ENCODE results near the gene OR2B3.
"Not testable (repeated sequence)": the region's sequence is repeated elsewhere in the genome, so short reads cannot be mapped to it uniquely, and the experiment has no call there.

The OR2B3 gene, protein sequence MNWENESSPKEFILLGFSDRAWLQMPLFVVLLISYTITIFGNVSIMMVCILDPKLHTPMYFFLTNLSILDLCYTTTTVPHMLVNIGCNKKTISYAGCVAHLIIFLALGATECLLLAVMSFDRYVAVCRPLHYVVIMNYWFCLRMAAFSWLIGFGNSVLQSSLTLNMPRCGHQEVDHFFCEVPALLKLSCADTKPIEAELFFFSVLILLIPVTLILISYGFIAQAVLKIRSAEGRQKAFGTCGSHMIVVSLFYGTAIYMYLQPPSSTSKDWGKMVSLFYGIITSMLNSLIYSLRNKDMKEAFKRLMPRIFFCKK

DNA sequence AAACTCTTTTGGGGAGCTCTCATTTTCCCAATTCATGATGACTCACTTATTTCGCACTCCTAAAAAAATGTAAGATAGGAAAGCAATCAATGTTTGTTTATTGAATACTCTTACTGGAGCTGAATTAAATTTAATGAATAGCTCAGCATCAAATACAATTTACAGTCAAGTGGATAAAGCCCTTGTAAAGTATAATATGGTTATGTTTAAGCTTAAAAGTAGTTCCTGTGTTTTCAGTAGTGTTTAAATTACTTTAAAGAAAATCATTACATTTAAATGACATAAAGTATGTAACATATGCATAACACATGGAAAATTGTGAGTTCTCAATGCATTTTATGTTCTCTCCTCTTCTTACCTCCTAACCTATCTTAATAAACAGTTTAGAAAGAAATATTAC is at the start of gene OR2B3:
Gene OR2B3 (minus strand): TSS at position 101 of the 400 bp plus-strand sequence. CDS start 65 bp downstream, at position 36.
- DNase-seq, result no peak

DNA sequence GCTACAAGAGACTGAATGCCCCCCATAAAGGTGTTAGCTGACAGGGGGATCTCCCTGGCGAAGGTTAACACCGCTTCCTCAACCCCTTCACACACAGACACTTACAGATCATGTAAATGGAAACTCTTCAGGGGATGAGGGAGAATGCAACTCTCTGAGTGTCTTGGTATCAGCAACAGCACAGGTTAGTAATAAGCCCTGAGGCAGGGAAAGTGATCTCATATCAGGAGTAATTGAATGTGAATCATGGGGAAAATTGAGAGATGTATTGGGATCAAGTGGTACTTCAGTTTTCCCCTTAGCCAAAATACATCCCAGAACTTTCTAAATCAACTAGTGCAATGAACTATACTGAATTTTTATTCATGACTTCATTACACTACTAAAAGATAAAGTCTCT is 44.6 kb upstream of the OR2B3 start:
- DNase-seq, result no peak

DNA sequence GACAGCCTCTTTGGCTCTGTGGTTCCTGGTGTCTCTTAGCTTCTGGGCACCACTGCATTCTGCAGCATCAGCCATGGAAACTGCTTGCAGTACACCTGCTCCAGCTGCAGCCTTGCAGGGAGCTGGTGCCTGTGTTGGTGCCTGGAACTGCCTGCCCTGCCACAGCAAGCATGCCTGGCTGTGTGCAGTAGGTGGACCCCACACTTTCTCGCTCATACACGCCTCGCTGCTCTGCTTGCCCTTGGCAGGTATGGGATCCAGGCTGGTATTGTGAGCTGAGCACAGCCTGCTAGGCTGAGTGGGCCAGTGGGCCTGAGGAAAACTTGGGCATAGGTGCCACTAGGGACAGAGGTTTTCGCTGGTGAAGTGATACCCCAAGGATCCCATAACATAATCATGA is 43.5 kb upstream of the OR2B3 start:
- DNase-seq, result no peak

DNA sequence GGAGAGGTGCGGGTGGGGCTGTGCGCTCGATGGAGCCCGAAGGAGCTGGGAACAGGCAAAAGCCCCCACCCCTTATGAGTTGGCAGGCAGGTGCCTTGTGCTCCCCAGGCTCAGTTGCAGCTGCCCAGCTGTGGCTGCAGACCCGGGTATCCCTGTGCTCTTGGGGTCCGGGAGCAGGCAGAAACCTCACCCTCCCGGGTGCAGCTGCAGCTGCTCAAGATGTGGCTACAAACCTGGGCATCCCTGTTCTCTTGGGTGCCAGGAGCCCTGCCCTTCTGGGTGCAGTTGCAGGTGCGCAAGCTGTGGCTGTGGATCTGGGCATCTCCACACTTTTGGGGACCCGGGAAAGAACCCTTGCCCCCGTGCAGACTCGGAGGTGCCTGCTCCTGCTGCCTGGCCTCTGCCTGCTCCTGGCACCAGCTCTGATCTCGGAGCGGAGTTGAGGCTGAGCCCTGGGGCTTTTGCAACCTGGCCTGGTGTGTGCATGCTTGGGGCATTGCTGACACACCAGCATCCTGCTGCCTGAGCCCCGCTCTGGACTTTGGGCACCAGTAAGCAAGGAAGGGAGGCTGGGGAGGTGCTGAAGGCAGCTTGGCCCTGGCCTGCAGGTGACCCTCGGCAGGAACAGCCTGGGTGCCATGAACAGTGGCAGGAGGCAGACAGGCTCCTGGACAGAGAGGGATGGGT is 42.4 kb upstream of the OR2B3 start:
- DNase-seq, result no peak

DNA sequence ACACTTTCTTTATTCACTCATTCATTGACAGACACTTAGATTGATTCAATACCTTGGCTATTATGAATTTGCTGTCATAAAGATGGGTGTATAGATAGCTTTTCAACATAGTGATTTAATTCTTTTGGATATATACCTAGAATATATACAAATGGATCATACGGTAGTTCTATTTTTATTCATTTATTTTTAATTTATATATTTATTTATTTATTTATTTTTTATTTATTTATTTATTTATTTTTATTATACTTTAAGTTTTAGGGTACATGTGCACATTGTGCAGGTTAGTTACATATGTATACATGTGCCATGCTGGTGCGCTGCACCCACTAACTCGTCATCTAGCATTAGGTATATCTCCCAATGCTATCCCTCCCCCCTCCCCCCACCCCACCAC is 27.9 kb upstream of the OR2B3 start:
- not testable (repeated sequence) for DNase-seq

DNA sequence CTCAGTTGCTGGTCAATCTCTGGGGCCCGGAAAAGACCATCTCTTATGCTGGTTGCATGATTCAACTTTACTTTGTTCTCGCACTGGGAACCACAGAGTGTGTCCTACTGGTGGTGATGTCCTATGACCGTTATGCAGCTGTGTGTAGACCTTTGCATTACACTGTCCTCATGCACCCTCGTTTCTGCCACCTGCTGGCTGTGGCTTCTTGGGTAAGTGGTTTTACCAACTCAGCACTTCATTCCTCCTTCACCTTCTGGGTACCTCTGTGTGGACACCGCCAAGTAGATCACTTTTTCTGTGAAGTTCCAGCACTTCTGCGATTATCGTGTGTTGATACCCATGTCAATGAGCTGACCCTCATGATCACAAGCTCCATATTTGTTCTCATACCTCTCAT is 25.0 kb upstream of the OR2B3 start:
- DNase-seq, result peak in 1 of 2 donors; percentile 2

DNA sequence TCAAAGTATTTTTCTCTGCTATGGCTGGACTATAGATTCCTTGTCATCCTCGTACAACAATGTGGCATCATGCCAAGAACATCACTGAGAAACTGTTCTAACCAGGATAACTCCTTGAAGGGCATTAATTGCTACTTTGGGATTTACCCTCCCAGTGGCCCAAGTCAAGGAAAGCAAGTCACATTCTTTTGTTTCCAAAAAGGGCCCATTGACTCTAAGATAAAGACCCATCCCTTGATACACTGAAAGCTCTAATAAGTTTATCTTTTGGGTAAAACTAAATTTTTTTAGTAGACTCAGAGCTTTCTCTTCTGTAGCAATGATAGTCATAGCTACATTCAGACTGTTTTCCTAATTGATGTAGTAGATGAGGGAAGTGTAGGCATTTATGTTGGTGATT is 20.6 kb upstream of the OR2B3 start, which contains the start of gene OR2J3:
Gene OR2J3 (plus strand): TSS at position 301 of the 400 bp plus-strand sequence. CDS start 3,833 bp downstream, outside the sequence.
- no peak for DNase-seq

DNA sequence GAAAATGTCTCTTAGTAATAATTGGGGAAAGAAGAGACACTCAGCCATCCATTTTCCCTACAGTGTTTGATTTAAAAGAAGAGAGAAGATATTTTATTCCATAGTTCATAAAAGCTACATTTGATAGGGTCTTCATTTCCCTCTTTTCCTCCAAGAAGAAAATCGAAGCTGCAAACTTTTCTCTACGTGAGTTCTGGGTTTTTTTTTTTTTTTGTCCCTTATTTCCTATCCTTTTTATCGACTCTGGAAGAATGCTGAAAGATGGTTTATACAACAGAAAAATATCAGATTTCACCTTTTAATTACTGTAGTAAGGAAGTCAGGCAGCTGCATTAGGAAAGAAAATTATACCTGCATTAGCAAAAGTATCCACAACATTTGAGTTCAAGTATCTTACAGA is 12.1 kb upstream of the OR2B3 start, which contains the start of gene OR2J1:
Gene OR2J1 (plus strand): TSS at position 301 of the 400 bp plus-strand sequence. CDS start 1,453 bp downstream, outside the sequence.
- DNase-seq, result no peak

DNA sequence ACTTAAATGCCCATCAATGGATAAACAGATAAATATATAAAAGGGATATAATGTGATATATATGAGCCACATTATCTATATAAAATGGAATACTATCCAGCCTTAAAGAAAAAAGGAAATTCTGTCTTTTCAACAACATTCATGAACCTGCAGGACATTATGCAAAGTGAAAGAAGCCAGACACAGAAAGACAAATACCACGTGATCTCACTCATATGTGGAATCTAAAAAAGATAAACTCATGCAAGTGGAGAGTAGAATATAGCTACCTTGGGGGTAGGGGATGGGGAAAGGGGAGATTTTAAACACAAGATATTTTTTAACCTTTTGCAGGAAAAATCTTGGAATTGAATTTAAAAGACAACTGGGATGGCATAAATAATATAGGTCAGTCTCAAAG is 10.7 kb upstream of the OR2B3 start:
- DNase-seq, result no peak

DNA sequence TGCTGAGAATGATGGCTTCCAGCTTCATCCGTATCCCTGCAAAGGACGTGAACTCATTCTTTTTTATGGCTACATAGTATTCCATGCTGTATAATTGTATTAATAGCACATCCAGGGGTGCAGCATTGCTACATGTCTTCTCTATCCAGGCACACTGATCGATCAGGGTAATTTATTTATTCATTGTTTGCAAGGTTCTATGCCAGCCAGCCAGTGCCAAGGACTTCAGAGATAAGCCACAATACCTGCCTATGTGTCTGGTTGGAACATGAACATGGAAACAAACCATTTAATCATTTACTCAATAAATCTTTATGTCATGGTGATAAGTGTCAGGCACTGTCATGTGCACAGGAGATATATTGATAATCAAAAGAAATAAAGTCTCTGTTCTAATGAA is 5.8 kb upstream of the OR2B3 start:
- no peak for DNase-seq

DNA sequence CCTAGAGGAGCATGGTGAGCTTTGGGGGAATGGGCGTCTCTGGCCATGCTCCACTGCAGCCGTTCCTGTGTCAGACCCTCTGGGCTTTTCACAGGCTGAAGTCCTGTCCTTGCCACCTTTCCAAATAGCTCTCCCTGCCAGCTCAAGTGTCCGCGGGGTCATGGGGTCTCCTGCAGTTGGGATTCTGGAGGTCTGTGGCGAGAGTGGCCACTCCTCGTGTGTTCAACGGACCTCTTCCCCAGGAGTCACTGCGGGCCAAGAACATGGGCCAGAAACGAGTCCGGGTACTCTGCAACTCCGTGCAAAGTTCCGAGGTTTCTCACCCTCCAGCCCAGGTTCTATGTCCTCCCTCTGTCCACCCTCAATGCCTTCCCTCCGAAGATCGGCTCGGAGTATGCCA is 4.7 kb downstream of the OR2B3 start:
- no peak for DNase-seq

DNA sequence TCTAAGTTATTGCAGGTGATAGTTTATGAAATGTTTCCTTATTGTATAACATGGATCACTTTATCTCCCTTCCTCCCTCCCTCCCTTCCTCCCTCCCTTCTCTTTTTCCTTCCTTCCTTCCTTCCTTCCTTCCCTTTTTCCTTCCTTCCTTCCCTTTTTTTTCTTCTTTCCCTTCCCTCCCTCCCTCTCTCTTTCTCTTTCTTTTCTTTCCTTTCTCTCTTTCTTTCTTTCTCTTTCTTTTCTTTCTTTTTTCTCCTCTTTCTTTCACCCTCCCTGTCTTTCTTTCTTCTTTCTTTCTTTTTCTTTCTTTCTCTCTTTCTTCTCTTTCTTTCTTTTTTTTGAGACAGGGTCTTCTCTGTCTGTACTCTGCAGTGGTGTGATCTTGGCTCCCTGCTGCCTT is 5.8 kb downstream of the OR2B3 start:
- DNase-seq, result no peak

DNA sequence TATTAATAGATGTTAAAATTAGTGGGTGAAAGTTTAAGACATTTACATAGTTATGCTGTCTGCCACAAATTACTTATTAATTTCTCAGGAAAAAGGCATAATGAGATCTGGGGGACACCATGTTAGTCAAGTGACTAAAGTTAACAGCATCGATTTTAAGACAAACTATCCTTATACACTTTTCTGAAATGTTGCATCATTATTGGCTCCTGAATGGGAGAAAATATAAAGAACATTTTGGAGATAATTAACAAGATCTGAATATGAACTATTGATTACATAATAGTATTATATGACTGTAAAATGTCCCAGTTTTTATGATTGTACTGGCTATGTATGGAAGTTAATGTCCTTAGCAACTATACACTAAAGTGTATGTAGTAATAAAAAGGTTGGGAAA is 7.9 kb downstream of the OR2B3 start:
- no peak for DNase-seq

DNA sequence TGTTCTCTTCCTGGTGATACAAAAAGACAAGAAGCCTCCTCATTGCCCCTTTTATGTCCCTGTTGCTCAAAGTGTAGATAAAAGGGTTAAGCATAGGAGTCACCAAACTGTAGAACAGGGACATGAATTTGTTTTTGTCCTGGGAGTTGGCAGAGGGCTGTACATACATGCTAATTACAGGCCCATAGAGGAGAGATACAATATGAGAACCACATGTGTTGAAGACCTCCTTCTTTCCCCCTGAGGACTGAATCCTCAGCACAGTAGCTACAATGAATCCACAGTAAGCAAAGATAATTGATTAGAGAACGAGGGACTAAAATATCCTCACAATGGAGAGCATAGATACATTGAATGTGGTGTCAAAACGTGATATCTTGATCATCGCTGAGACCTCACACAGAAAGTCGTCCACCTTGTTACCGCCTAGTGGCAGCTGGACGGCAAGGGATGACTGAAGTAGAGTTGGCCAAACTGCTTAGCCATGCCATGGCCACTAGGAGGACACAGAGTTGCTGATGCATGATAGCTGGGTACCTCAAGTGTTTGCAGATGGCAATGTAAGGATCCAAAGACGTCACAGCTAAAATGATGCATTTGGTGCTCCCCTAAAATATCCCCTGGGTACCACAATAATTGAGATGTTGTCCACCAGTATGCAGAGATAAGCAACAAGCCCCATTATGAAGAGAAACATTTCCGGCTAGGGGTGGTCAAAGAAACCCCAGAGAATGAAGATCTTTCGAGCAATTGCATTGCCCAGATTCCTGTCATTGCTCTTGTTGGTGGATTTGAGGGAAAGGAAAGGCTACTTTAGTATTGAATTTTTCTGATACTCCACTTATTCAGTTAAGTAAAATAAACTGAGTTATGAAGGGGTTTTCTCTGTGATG is 15.0 kb downstream of the OR2B3 start:
- DNase-seq, result no peak

DNA sequence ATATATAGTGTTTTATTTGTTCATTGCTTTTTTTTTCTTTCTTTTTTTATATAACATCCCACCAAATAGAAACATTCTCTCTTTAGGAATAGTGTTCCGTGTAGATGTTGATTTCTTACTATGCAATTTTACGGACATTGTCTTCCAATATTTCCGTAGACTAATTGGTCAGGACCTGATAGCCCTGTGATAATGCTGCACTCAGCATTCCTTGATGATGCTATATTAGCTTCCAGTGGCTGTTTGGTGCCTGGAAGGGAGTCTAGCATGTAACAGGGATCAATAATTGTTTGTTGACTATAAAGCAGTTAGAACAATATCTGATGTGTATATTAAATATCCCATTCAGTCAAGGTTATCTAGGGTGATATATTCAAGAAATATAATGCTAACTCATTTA is 35.4 kb downstream of the OR2B3 start:
- DNase-seq, result no peak

DNA sequence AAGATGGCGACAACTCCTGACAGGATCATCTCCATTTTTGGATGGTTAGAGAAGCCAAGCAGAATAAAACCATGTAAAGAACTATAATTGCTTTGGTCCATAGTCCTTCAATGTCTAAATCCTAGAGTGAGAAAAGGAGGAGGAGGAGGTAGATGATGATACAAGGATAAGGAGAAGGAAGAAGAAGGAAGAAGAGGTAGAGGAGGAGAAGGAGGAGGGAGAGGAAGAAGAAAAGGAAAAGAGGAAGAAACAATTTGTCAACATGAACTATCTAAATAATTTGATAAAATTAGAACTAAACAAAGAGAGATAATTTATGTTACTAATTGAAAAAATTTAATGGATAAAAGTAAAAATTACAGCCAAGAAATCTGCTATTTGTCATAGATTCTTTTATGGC is 42.0 kb downstream of the OR2B3 start, which contains the start of gene OR2W1:
Gene OR2W1 (minus strand): TSS at position 101 of the 400 bp plus-strand sequence. CDS start 0 bp downstream, at position 101.
- DNase-seq, result no peak

Measured in CD4-positive, alpha-beta T cell treated with Interferon alpha-2 for 1 hour (primary cell).